Stimulated activated CD4-positive, alpha-beta T cell treated with anti-CD3 and anti-CD28 coated beads, Interleukin-2, amount 100 ng/mL, for 4 hours (primary cell): ENCODE measurements around the gene MIR17HG.

ENCODE experiments used
- DNase-seq: peaks from one replicate; pipeline ENCODE4 v3.0.0-alpha.2; 2020; ENCODE audit warnings: low read depth

MIR17HG gene

GRCh38 chr13:91368676-91369440, 21.4 kb downstream of the MIR17HG start:
- DNase-seq = no peak

- DNase-seq = no peak
These were observed 21.9 kb downstream of the MIR17HG start for GRCh38 chr13:91369441-91369831.

GRCh38 chr13:91370501-91370900, 23.0 kb downstream of the MIR17HG start:
- DNase-seq = no peak

- no peak for DNase-seq
These were observed 25.4 kb downstream of the MIR17HG start for GRCh38 chr13:91372911-91373310.

GRCh38 chr13:91375116-91375729, 27.7 kb downstream of the MIR17HG start:
- DNase-seq = no peak

GRCh38 chr13:91381371-91381770, 33.9 kb downstream of the MIR17HG start:
- DNase-seq = no peak

- DNase-seq = no peak
These were observed 36.3 kb downstream of the MIR17HG start for GRCh38 chr13:91383836-91384235.

GRCh38 chr13:91384896-91385295, 37.4 kb downstream of the MIR17HG start:
- DNase-seq = no peak

GRCh38 chr13:91389186-91389585, 41.7 kb downstream of the MIR17HG start:
- no peak for DNase-seq

GRCh38 chr13:91397595-91397994, 50.1 kb downstream of the MIR17HG start:
- no peak for DNase-seq

- DNase-seq = peak; percentile 77
These were observed 51.1 kb downstream of the MIR17HG start, which contains the start of gene GPC5 for GRCh38 chr13:91398413-91399188. GPC5 (plus strand) TSS chr13:91398621.

- DNase-seq = no peak
These were observed 51.9 kb downstream of the MIR17HG start for GRCh38 chr13:91399189-91400062.

- DNase-seq = no peak
These were observed 52.5 kb downstream of the MIR17HG start for GRCh38 chr13:91400063-91400399.

GRCh38 chr13:91400671-91401070, 53.2 kb downstream of the MIR17HG start:
- no peak for DNase-seq

- no peak for DNase-seq
These were observed 54.4 kb downstream of the MIR17HG start for GRCh38 chr13:91401920-91402319.
